Measurements from ENCODE around the gene TH. TPM values are rescaled to one million over a fixed set of nuclear protein-coding genes. Genes with fewer than 3 reads are reported as not detected.

The TH gene
- polyA plus RNA-seq, 1 donor from 2014 or later = 3.6 TPM

DNA sequence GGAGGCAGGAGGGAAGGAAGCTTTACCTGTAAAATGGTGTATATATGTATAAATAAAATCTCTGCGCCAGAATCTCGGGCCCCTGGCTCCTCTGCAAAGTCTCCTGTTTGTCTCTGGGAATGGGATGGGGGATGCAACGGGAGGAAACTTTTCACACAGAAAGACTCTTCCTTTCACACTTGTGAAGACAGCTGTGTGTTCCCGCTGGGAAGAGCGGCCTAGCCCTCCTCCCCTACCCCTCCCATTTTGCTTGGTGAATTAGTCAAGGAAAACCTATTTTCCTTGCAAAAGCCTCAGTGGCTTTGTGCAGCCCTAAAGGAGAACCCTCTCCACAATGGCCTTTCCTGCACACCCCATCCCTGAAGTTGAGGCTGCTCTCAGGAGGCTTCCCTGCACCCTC, 23.0 kb downstream of the TH start:
- Histone ChIP-seq H3K27me3 (ENCODE audit: insufficient read depth, low read depth, low read length) (peaks cover 47% of the 10 kb centered on the region), H2AFZ (ENCODE audit: low read depth, low read length) (no peak overlapping the region), H3K79me2 (replicated peaks; ENCODE audit: insufficient read depth, low read length) (no peaks in the 10 kb centered on the region), H4K20me1 (ENCODE audit: insufficient read depth) (no peaks in the 10 kb centered on the region), H3K36me3 (ENCODE audit: insufficient read depth, low read length) (no peaks in the 10 kb centered on the region), H3K9me2 (ENCODE audit: insufficient read depth, low read length) (no peaks in the 10 kb centered on the region), H3K4me2 (ENCODE audit: low read length) (no peak overlapping the region), H3K4me3 (ENCODE audit: low read length) (no peak overlapping the region), H3K27ac (ENCODE audit: low read length) (no peak overlapping the region), H3K9ac (ENCODE audit: low read length) (no peak overlapping the region), H3F3A (ENCODE audit: insufficient read depth, low read length, poor library complexity, severe bottlenecking) (no peaks in the 10 kb centered on the region), H3K9me3 (ENCODE audit: low read length) (no peaks in the 10 kb centered on the region)
- TF ChIP-seq MXI1 (conservative IDR thresholded peaks at IDR 0.05; ENCODE audit: poor library complexity, severe bottlenecking) (no peak), SMC3 (conservative IDR thresholded peaks at IDR 0.05; ENCODE audit: poor library complexity) (no peak), POLR2AphosphoS5 (IDR thresholded peaks at IDR 0.05) (no peak), EZH2 (IDR thresholded peaks at IDR 0.05; ENCODE audit: borderline replicate concordance, insufficient read depth, low read length, poor library complexity, severe bottlenecking) (no peak), RAD21 (conservative IDR thresholded peaks at IDR 0.05) (no peak), REST (IDR thresholded peaks at IDR 0.05; ENCODE audit: borderline replicate concordance) (no peak), TAF1 (IDR thresholded peaks at IDR 0.05; ENCODE audit: low read depth) (no peak), EP300 (conservative IDR thresholded peaks at IDR 0.05; ENCODE audit: poor library complexity, severe bottlenecking) (no peak)
- TF ChIP-seq, protein P1, sequence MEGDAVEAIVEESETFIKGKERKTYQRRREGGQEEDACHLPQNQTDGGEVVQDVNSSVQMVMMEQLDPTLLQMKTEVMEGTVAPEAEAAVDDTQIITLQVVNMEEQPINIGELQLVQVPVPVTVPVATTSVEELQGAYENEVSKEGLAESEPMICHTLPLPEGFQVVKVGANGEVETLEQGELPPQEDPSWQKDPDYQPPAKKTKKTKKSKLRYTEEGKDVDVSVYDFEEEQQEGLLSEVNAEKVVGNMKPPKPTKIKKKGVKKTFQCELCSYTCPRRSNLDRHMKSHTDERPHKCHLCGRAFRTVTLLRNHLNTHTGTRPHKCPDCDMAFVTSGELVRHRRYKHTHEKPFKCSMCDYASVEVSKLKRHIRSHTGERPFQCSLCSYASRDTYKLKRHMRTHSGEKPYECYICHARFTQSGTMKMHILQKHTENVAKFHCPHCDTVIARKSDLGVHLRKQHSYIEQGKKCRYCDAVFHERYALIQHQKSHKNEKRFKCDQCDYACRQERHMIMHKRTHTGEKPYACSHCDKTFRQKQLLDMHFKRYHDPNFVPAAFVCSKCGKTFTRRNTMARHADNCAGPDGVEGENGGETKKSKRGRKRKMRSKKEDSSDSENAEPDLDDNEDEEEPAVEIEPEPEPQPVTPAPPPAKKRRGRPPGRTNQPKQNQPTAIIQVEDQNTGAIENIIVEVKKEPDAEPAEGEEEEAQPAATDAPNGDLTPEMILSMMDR (IDR thresholded peaks at IDR 0.05; ENCODE audit: poor library complexity, severe bottlenecking) = no peak

GRCh38 chr11:2147391-2147790, 24.2 kb downstream of the TH start:
- Histone ChIP-seq H4K20me1 (ENCODE audit: insufficient read depth) (no peaks in the 10 kb centered on the region), H3K9ac (ENCODE audit: low read length) (no peak overlapping the region), H3K4me2 (ENCODE audit: low read length) (no peak overlapping the region), H3K27me3 (ENCODE audit: insufficient read depth, low read depth, low read length) (peaks cover 59% of the 10 kb centered on the region), H3K27ac (ENCODE audit: low read length) (no peak overlapping the region), H3K9me2 (ENCODE audit: insufficient read depth, low read length) (no peaks in the 10 kb centered on the region), H2AFZ (ENCODE audit: low read depth, low read length) (no peak overlapping the region), H3K4me3 (ENCODE audit: low read length) (no peak overlapping the region), H3F3A (ENCODE audit: insufficient read depth, low read length, poor library complexity, severe bottlenecking) (no peaks in the 10 kb centered on the region), H3K9me3 (ENCODE audit: low read length) (no peaks in the 10 kb centered on the region), H3K79me2 (replicated peaks; ENCODE audit: insufficient read depth, low read length) (no peaks in the 10 kb centered on the region), H3K36me3 (ENCODE audit: insufficient read depth, low read length) (no peaks in the 10 kb centered on the region)
- TF ChIP-seq REST (IDR thresholded peaks at IDR 0.05; ENCODE audit: borderline replicate concordance) (no peak), SMC3 (conservative IDR thresholded peaks at IDR 0.05; ENCODE audit: poor library complexity) (no peak), RAD21 (conservative IDR thresholded peaks at IDR 0.05) (no peak), MXI1 (conservative IDR thresholded peaks at IDR 0.05; ENCODE audit: poor library complexity, severe bottlenecking) (no peak)
- TF ChIP-seq, protein P1 (IDR thresholded peaks at IDR 0.05; ENCODE audit: poor library complexity, severe bottlenecking) = no peak
